HEK293 (cell line): ENCODE measurements around the gene NFIB.

Source experiments
- CTCF ChIP-seq: fragments of 450-650 bp; formaldehyde crosslinking; IDR thresholded peaks from 2 replicates; pipeline ENCODE4 v1.5.1; 2016; ENCODE audit warnings: missing biosample characterization, missing genetic modification characterization
- GLI2 ChIP-seq: fragments of 450-650 bp; formaldehyde crosslinking; IDR thresholded peaks from 2 replicates; pipeline ENCODE4; 2017; ENCODE audit warnings: missing biosample characterization, missing genetic modification characterization, low read depth, borderline replicate concordance
- REST ChIP-seq: fragments of 450-650 bp; formaldehyde crosslinking; IDR thresholded peaks from 2 replicates; pipeline ENCODE4 v1.5.1; 2016; ENCODE audit warnings: missing biosample characterization, missing genetic modification characterization
- YY1 ChIP-seq: fragments of 450-650 bp; formaldehyde crosslinking; IDR thresholded peaks from 2 replicates; pipeline ENCODE4 v1.5.1; 2018; ENCODE audit warnings: missing biosample characterization, missing genetic modification characterization
- ZBTB26 ChIP-seq: fragments of 450-650 bp; formaldehyde crosslinking; optimal IDR thresholded peaks from 2 replicates; pipeline ENCODE3; 2016; ENCODE audit warnings: missing biosample characterization, mild to moderate bottlenecking, missing genetic modification characterization
- ZNF10 ChIP-seq: fragments of 450-650 bp; formaldehyde crosslinking; IDR thresholded peaks from 2 replicates; pipeline ENCODE4 v1.5.1; 2017; ENCODE audit warnings: missing biosample characterization, missing genetic modification characterization
- ZNF18 ChIP-seq: fragments of 450-650 bp; formaldehyde crosslinking; IDR thresholded peaks from 2 replicates; pipeline ENCODE4 v1.5.1; 2016; ENCODE audit warnings: missing biosample characterization, missing genetic modification characterization
- ZNF24 ChIP-seq: fragments of 450-650 bp; formaldehyde crosslinking; IDR thresholded peaks from 2 replicates; pipeline ENCODE4 v1.5.1; 2016; ENCODE audit warnings: missing biosample characterization, missing genetic modification characterization
- ZNF391 ChIP-seq: fragments of 450-650 bp; formaldehyde crosslinking; IDR thresholded peaks from 2 replicates; pipeline ENCODE4 v1.5.1; 2016; ENCODE audit warnings: low read depth, missing biosample characterization, missing genetic modification characterization, borderline replicate concordance
- ZNF639 ChIP-seq: fragments of 450-650 bp; formaldehyde crosslinking; IDR thresholded peaks from 2 replicates; pipeline ENCODE4 v1.5.1; 2016; ENCODE audit warnings: missing biosample characterization, missing genetic modification characterization
- ZNF830 ChIP-seq: fragments of 450-650 bp; IDR thresholded peaks from 2 replicates; pipeline ENCODE4 v1.5.0; 2018; ENCODE audit warnings: missing biosample characterization, missing genetic modification characterization, low read depth, mild to moderate bottlenecking, moderate library complexity

GRCh38 chr9:14096258-14096922 lies 217.6 kb downstream of the NFIB start:
- TF ChIP-seq YY1 (tag by site-specific recombination) (no peak), ZNF18 (peak; percentile 81), ZNF10 (tag by site-specific recombination) (0 out of 2 replicates have a peak, but pooled peaks have one; percentile 20), GLI2 (peak; percentile 94), CTCF (tag by site-specific recombination) (no peak), ZNF24 (tag by site-specific recombination) (peak; percentile 92), REST (tag by site-specific recombination) (no peak; the same call in 1 of the 2 replicates), ZBTB26 (no peak), ZNF639 (tag by site-specific recombination) (peak; percentile 91), ZNF830 (tag by site-specific recombination) (no peak), ZNF391 (tag by site-specific recombination) (peak; percentile 88; the same call in 1 of the 2 replicates)
